H1 (cell line): Measurements from ENCODE around the gene KCNMA1. TPM values are rescaled to one million over a fixed set of nuclear protein-coding genes. Genes with fewer than 3 reads are reported as not detected.

ENCODE experiments used
- CTCF ChIA-PET: fragments of 300-600 bp; sonication (Branson Sonifier 250); formaldehyde crosslinking; loops from one replicate; lab custom pipeline; 2021; ENCODE audit not compliant: partially characterized antibody; lab: Charles Lee
- POLR2A ChIA-PET: fragments of 300-600 bp; sonication (Branson Sonifier 250); formaldehyde crosslinking; loops from one replicate; lab custom pipeline; 2021; ENCODE audit warnings: inconsistent platforms; ENCODE audit not compliant: partially characterized antibody; lab: Charles Lee
- DNase-seq, 2 experiments: peaks; one replicate each; pipeline versions ENCODE4 v3.0.0 to v3.0.0-alpha.2; 2010 to 2022; ENCODE audit warnings: low spot score in 2 of 2, low read depth in 1 of 2, mixed read lengths in 1 of 2
- FAIRE-seq: peaks from 2 replicates; lab custom pipeline; 2011; peaks lifted over from hg19 to GRCh38; lab: Jason Lieb, UNC
- H2AFZ ChIP-seq: 2 replicates; pipeline ENCODE4 v1.8.1; 2012; ENCODE audit warnings: low read length, inconsistent platforms
- H2AK5ac ChIP-seq: 2 replicates; pipeline ENCODE4 v1.6.1; 2013; ENCODE audit warnings: low read depth, low read length
- H2BK120ac ChIP-seq: replicated peaks from 2 replicates; pipeline ENCODE3; 2013; ENCODE audit warnings: low read depth, low read length, inconsistent platforms
- H2BK12ac ChIP-seq: 2 replicates; pipeline ENCODE4 v1.6.1; 2013; ENCODE audit warnings: low read depth, low read length
- H2BK15ac ChIP-seq: 2 replicates; pipeline ENCODE4 v1.6.1; 2013; ENCODE audit warnings: low read length
- H2BK20ac ChIP-seq: 2 replicates; pipeline ENCODE4 v1.6.1; 2013; ENCODE audit warnings: low read length
- H2BK5ac ChIP-seq: 2 replicates; pipeline ENCODE4 v1.6.1; 2013; ENCODE audit warnings: low read depth, low read length
- H3K14ac ChIP-seq: 2 replicates; pipeline ENCODE4 v1.6.1; 2013; ENCODE audit warnings: inconsistent platforms; ENCODE audit not compliant: insufficient read length
- H3K18ac ChIP-seq: 2 replicates; pipeline ENCODE4 v1.6.1; 2013; ENCODE audit warnings: low read length; ENCODE audit errors: extremely low read depth
- H3K23ac ChIP-seq: 2 replicates; pipeline ENCODE4 v1.6.1; 2013; ENCODE audit warnings: inconsistent platforms; ENCODE audit not compliant: insufficient read length
- H3K23me2 ChIP-seq: 2 replicates; pipeline ENCODE4 v1.6.1; 2013; ENCODE audit warnings: low read depth, low read length
- H3K27ac ChIP-seq: 2 replicates; pipeline ENCODE4 v1.6.1; 2011; ENCODE audit warnings: low read depth, low read length, inconsistent platforms
- H3K27me3 ChIP-seq, 4 experiments: replicated peaks in 1 of 4; 1 replicate in 1 of 4; 2 replicates in 3 of 4; pipeline versions ENCODE4 v1.6.1 to v1.8.1; 2011 to 2013; ENCODE audit warnings: low read length in 3 of 4, mild to moderate bottlenecking in 3 of 4, inconsistent platforms in 2 of 4, mixed read lengths in 2 of 4, moderate library complexity in 1 of 4; ENCODE audit not compliant: control insufficient read depth in 3 of 4, insufficient read depth in 3 of 4; ENCODE audit errors: extremely low read depth in 1 of 4
- H3K36me3 ChIP-seq, 4 experiments: 2 replicates each; pipeline versions ENCODE4 v1.6.1 to v1.8.1; 2011 to 2013; ENCODE audit warnings: mild to moderate bottlenecking in 4 of 4, low read length in 3 of 4, moderate library complexity in 2 of 4, control low read depth in 1 of 4, inconsistent platforms in 1 of 4; ENCODE audit not compliant: insufficient read depth in 4 of 4, control insufficient read depth in 2 of 4
- H3K4ac ChIP-seq: replicated peaks from 2 replicates; pipeline ENCODE3; 2013; ENCODE audit warnings: low read length, low read depth, mixed read lengths, inconsistent platforms; ENCODE audit not compliant: insufficient read length
- H3K4me1 ChIP-seq, 4 experiments: replicated peaks in 1 of 4; 1 replicate in 1 of 4; 2 replicates in 3 of 4; pipeline versions ENCODE4 v1.6.1 to v1.8.1; 2011 to 2013; ENCODE audit warnings: low read length in 3 of 4, inconsistent platforms in 2 of 4, mixed read lengths in 1 of 4; ENCODE audit not compliant: insufficient read depth in 4 of 4, control insufficient read depth in 3 of 4
- H3K4me2 ChIP-seq, 2 experiments: 2 replicates each; pipeline versions ENCODE4 v1.6.1 to v1.8.1; 2011 to 2013; ENCODE audit warnings: low read depth in 2 of 2, low read length in 2 of 2, control low read depth in 1 of 2, inconsistent platforms in 1 of 2, mild to moderate bottlenecking in 1 of 2; ENCODE audit not compliant: insufficient read depth in 1 of 2
- H3K4me3 ChIP-seq, 4 experiments: fragments of 200-600, 300-600 bp in 1 of 4; sonication (generic), shearing (Covaris generic), sonication (Bioruptor Twin) in 1 of 4; 2 replicates each; pipeline versions ENCODE4 v1.5.1 to v1.8.1; 2011 to 2016; ENCODE audit warnings: low read length in 4 of 4, low read depth in 3 of 4, control low read depth in 2 of 4, inconsistent platforms in 2 of 4, mild to moderate bottlenecking in 2 of 4, mixed read lengths in 1 of 4, moderate library complexity in 1 of 4; ENCODE audit not compliant: insufficient read depth in 2 of 4; ENCODE audit errors: extremely low read depth in 1 of 4
- H3K56ac ChIP-seq: replicated peaks from 2 replicates; pipeline ENCODE3; 2013; ENCODE audit warnings: low read depth, mild to moderate bottlenecking, mixed read lengths, low read length, inconsistent platforms; ENCODE audit not compliant: insufficient read length
- H3K79me1 ChIP-seq: 2 replicates; pipeline ENCODE4 v1.6.1; 2013; ENCODE audit warnings: low read depth, low read length, control low read depth
- H3K79me2 ChIP-seq, 2 experiments: 2 replicates each; pipeline versions ENCODE4 v1.6.1 to v1.8.1; 2012 to 2013; ENCODE audit warnings: low read length in 2 of 2, mild to moderate bottlenecking in 2 of 2, inconsistent platforms in 1 of 2; ENCODE audit not compliant: insufficient read depth in 2 of 2, control insufficient read depth in 1 of 2
- H3K9ac ChIP-seq, 4 experiments: replicated peaks in 1 of 4; 1 replicate in 1 of 4; 2 replicates in 3 of 4; pipeline versions ENCODE4 v1.6.1 to v1.8.1; 2011 to 2013; ENCODE audit warnings: low read depth in 3 of 4, low read length in 3 of 4, control low read depth in 2 of 4, mild to moderate bottlenecking in 2 of 4, moderate library complexity in 2 of 4, inconsistent platforms in 1 of 4; ENCODE audit errors: extremely low read depth in 1 of 4
- H3K9me3 ChIP-seq, 2 experiments: 2 replicates each; pipeline versions ENCODE4 v1.6.1 to v1.8.1; 2012 to 2013; ENCODE audit warnings: mild to moderate bottlenecking in 2 of 2, moderate library complexity in 2 of 2, control low read depth in 1 of 2, inconsistent platforms in 1 of 2, low read depth in 1 of 2, low read length in 1 of 2, mixed read lengths in 1 of 2; ENCODE audit not compliant: insufficient read depth in 2 of 2
- H4K20me1 ChIP-seq, 2 experiments: replicated peaks in 1 of 2; 2 replicates each; pipeline versions ENCODE3 to v1.8.1; 2011 to 2013; ENCODE audit warnings: inconsistent platforms in 2 of 2, low read length in 2 of 2, mild to moderate bottlenecking in 1 of 2; ENCODE audit not compliant: insufficient read depth in 2 of 2, control insufficient read depth in 1 of 2
- H4K5ac ChIP-seq: 2 replicates; pipeline ENCODE4 v1.6.1; 2013; ENCODE audit warnings: low read length, low read depth, mixed read lengths, inconsistent platforms; ENCODE audit not compliant: insufficient read length
- H4K8ac ChIP-seq: 2 replicates; pipeline ENCODE4 v1.8.0; 2013; ENCODE audit warnings: mild to moderate bottlenecking, moderate library complexity, low read length, inconsistent platforms; ENCODE audit not compliant: insufficient read depth; ENCODE audit errors: extremely low read depth
- H4K91ac ChIP-seq: replicated peaks from 2 replicates; pipeline ENCODE3; 2013; ENCODE audit warnings: low read length, mixed read lengths, inconsistent platforms; ENCODE audit not compliant: insufficient read length
- BACH1 ChIP-seq: IDR thresholded peaks from 2 replicates; pipeline ENCODE4 v1.6.1; 2012; ENCODE audit warnings: low read length, improper control_type of control experiment
- CBX8 ChIP-seq: fragments of 300-800, 300-1000 bp; sonication (generic); IDR thresholded peaks from 2 replicates; pipeline ENCODE4 v1.7.1; 2016; ENCODE audit warnings: low read depth, low read length, borderline replicate concordance
- GABPA ChIP-seq: IDR thresholded peaks from 2 replicates; pipeline ENCODE4 v1.6.1; 2011; ENCODE audit warnings: mild to moderate bottlenecking, low read length, moderate library complexity, borderline replicate concordance; ENCODE audit not compliant: insufficient read depth
- RBBP5 ChIP-seq: IDR thresholded peaks from 2 replicates; pipeline ENCODE4 v1.7.1; 2012; ENCODE audit warnings: low read depth, mild to moderate bottlenecking, inconsistent platforms, low read length, moderate library complexity, borderline replicate concordance
- SIN3A ChIP-seq, 2 experiments: IDR thresholded peaks in 1 of 2; conservative IDR thresholded peaks in 1 of 2; 2 replicates each; pipeline ENCODE4 v1.6.1; 2011 to 2012; ENCODE audit warnings: low read length in 2 of 2, improper control_type of control experiment in 1 of 2, low read depth in 1 of 2, mild to moderate bottlenecking in 1 of 2
- SP2 ChIP-seq: IDR thresholded peaks from 2 replicates; pipeline ENCODE4 v1.6.1; 2012; ENCODE audit warnings: mild to moderate bottlenecking, low read length, inconsistent platforms
- SP4 ChIP-seq: IDR thresholded peaks from 2 replicates; pipeline ENCODE4 v1.6.1; 2012; ENCODE audit warnings: low read length, inconsistent platforms
- SRF ChIP-seq: IDR thresholded peaks from 2 replicates; pipeline ENCODE4 v1.6.1; 2011; ENCODE audit warnings: mild to moderate bottlenecking, low read depth, low read length, moderate library complexity
- SUZ12 ChIP-seq: fragments of 200-600 bp; sonication (generic); IDR thresholded peaks from 2 replicates; pipeline ENCODE4 v1.6.1; 2012; ENCODE audit warnings: mild to moderate bottlenecking, inconsistent platforms, low read length, moderate library complexity, mixed read lengths
- TCF12 ChIP-seq: IDR thresholded peaks from 2 replicates; pipeline ENCODE4 v1.6.1; 2011; ENCODE audit warnings: low read depth, mild to moderate bottlenecking, low read length
- TEAD4 ChIP-seq: IDR thresholded peaks from 2 replicates; pipeline ENCODE4 v1.6.1; 2012; ENCODE audit warnings: low read depth, low read length, inconsistent platforms, mixed read lengths
- YY1 ChIP-seq: IDR thresholded peaks from 2 replicates; pipeline ENCODE4 v1.6.1; 2011; ENCODE audit warnings: low read depth, mild to moderate bottlenecking, low read length
- WGBS, 2 experiments: shearing (Covaris generic) in 1 of 2; methylation state at CpG; one replicate each; pipeline versions ENCODE4 v1.1.6 to v1.1.7; 2013 to 2015; ENCODE audit warnings: low lambda C conversion rate in 2 of 2, mixed read lengths in 2 of 2, inconsistent platforms in 1 of 2, low coverage in 1 of 2, missing lambda C conversion rate in 1 of 2; ENCODE audit not compliant: insufficient replicate concordance in 2 of 2, insufficient coverage in 1 of 2, insufficient read length in 1 of 2; ENCODE audit errors: extremely low coverage in 1 of 2, missing lambda C conversion rate in 1 of 2; 5-methylcytosine and 5-hydroxymethylcytosine counted together
- polyA plus RNA-seq, 7 experiments: library from polyadenylated mRNA; depleted of rRNA in 3 of 7; stranded (reverse) in 5 of 7; unstranded in 2 of 7; fragments of >200 nt in 5 of 7; fragments of 200-250 nt in 2 of 7; gene quantifications; 1 replicate in 5 of 7; 2 replicates in 1 of 7; 4 replicates in 1 of 7; pipeline versions ENCODE4 v1.2.1 to v1.2.3, GENCODE V29; 2011 to 2013; ENCODE audit warnings: missing spikeins in 2 of 7, mixed read lengths in 2 of 7
- total RNA-seq: library from RNA; stranded (reverse); fragmentation: NEBNext Ultra II Directional; extraction: Animal tissue kit (Norgen Biotek cat#: 25700); gene quantifications from 2 replicates; pipeline ENCODE4 v1.2.1, GENCODE V29; 2021
- TF ChIP-seq, protein P1 (sequence below): IDR thresholded peaks from 2 replicates; pipeline ENCODE4 v1.6.1; 2011; ENCODE audit warnings: low read length, improper control_type of control experiment

KCNMA1 gene
- total and polyA plus RNA-seq, 2 of the 8 experiments (the other 6 are each of a cell fraction or from before 2014, with no cell fraction given) = 10.2 to 11.1 TPM

DNA sequence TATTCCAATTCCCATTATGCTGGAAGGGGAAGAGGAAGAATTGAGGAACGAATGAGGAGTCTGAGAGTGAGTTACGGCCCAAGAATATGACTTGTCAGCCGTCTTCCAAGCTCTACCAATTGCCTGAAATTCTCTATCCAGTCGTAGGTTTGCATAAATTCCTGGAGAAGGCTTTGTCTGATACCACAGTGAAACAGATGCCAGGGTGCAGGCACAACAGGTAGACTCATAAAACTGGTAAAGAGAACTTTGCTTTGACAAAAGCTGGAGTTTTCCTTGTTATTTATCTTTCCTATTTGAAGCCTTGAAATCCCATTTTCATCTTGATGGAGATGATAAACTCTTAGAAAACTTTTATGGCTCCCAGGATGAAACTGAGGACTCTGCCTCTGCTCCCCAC, 251.2 kb downstream of the KCNMA1 start:
- H3K79me1 ChIP-seq = no peaks in the 10 kb centered on the region
- H3K14ac ChIP-seq = no peak overlapping the region
- DNase-seq (no peak), FAIRE-seq (no peak)
- CTCF ChIA-PET = interaction anchor here (0.8 to 3.2 kb wide), 5 partner anchors 8 to 261 kb away, joined by 3 to 14 read pairs (median 5); no protein-coding TSS in a partner anchor
- H2BK120ac ChIP-seq = no peak overlapping the region
- H4K91ac ChIP-seq = no peak overlapping the region
- no peak overlapping the region for H3K9ac ChIP-seq
- no peak overlapping the region for H3K4ac ChIP-seq
- H3K56ac ChIP-seq = no peak overlapping the region
- whole genome bisulfite sequencing, 2 experiments = 77% methylated on average over 4 of the region's 4 CpGs; no CpG with 5 or more reads in 1 of the 2 experiments
- H2BK12ac ChIP-seq = no peak overlapping the region
- H2AK5ac ChIP-seq = no peak overlapping the region
- POLR2A ChIA-PET = no interaction called here
- no peak overlapping the region for H3K4me2 ChIP-seq
- no peaks in the 10 kb centered on the region for H3K9me3 ChIP-seq
- no peaks in the 10 kb centered on the region for H3K36me3 ChIP-seq
- H3K79me2 ChIP-seq = no peaks in the 10 kb centered on the region
- H2BK15ac ChIP-seq = no peak overlapping the region
- H3K23me2 ChIP-seq = no peaks in the 10 kb centered on the region
- no peak overlapping the region for H2BK20ac ChIP-seq
- H4K5ac ChIP-seq = no peak overlapping the region
- H3K4me3 ChIP-seq = no peak overlapping the region
- H2BK5ac ChIP-seq = no peak overlapping the region
- H3K27ac ChIP-seq = no peak overlapping the region
- no peak overlapping the region for H3K18ac ChIP-seq
- no peak overlapping the region for H2AFZ ChIP-seq
- H3K23ac ChIP-seq = no peak overlapping the region
- H4K20me1 ChIP-seq = no peaks in the 10 kb centered on the region
- H3K4me1 ChIP-seq = peaks cover 0 to 7% (median 2%) of the 10 kb centered on the region in 4 experiments; a peak in 4 of 7 replicates
- TF ChIP-seq BACH1 = no peak
- TF ChIP-seq RBBP5 = no peak
- no peak for TF ChIP-seq SRF
- no peak for TF ChIP-seq TEAD4
- TF ChIP-seq SUZ12 = no peak
- TF ChIP-seq YY1 = no peak
- TF ChIP-seq TCF12 = no peak
- no peak for TF ChIP-seq SP4
- no peak for TF ChIP-seq SP2
- no peak for TF ChIP-seq SIN3A (conservative IDR thresholded peaks at IDR 0.05 in 1 of 2, IDR thresholded peaks at IDR 0.05 in 1 of 2; ENCODE audit: low read depth in 1 of 2, low read length in 2 of 2)
- TF ChIP-seq CBX8 = no peak
- TF ChIP-seq GABPA = no peak
- TF ChIP-seq, protein P1, sequence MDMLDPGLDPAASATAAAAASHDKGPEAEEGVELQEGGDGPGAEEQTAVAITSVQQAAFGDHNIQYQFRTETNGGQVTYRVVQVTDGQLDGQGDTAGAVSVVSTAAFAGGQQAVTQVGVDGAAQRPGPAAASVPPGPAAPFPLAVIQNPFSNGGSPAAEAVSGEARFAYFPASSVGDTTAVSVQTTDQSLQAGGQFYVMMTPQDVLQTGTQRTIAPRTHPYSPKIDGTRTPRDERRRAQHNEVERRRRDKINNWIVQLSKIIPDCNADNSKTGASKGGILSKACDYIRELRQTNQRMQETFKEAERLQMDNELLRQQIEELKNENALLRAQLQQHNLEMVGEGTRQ = no peak
- no peak overlapping the region for H4K8ac ChIP-seq
- H3K27me3 ChIP-seq = no peaks in the 10 kb centered on the region
